Esophagus muscularis mucosa (tissue), 4 donors: ENCODE results near the gene ERC2. TPM values are rescaled to one million over a fixed set of nuclear protein-coding genes. Genes with fewer than 3 reads are reported as not detected.

Experiments
- DNase-seq: peaks from one replicate; pipeline ENCODE4 v3.0.0-alpha.2; 2017; ENCODE audit errors: extremely low spot score
- H3K27ac ChIP-seq, 4 donors: fragments of 200-600 bp; sonication (generic); replicated peaks in 1 of 4; 1 replicate in 3 of 4; 2 replicates in 1 of 4; pipeline ENCODE4 v1.5.1; 2016 to 2019; ENCODE audit warnings: mild to moderate bottlenecking in 1 of 4
- H3K27me3 ChIP-seq, 4 donors: fragments of 200-600 bp; sonication (generic); one replicate each; pipeline versions ENCODE4 v1.5.1 to v1.6.0; 2016 to 2019
- H3K36me3 ChIP-seq, 4 donors: fragments of 200-600 bp; sonication (generic); one replicate each; pipeline ENCODE4 v1.5.1; 2016 to 2019
- H3K4me1 ChIP-seq, 4 donors: fragments of 200-600 bp; sonication (generic); one replicate each; pipeline ENCODE4 v1.5.1; 2016 to 2019
- H3K4me3 ChIP-seq, 4 donors: fragments of 200-600 bp; sonication (generic); 1 replicate in 2 of 4; 2 replicates in 2 of 4; pipeline ENCODE4 v1.5.1; 2016 to 2019; ENCODE audit warnings: mild to moderate bottlenecking in 4 of 4, moderate library complexity in 1 of 4
- H3K9me3 ChIP-seq, 4 donors: fragments of 200-600 bp; sonication (generic); 1 replicate in 3 of 4; 2 replicates in 1 of 4; pipeline ENCODE4 v1.5.1; 2016 to 2019
- EP300 ChIP-seq: sonication (generic); formaldehyde crosslinking; IDR thresholded peaks from one replicate; pipeline ENCODE4 v1.6.1; 2017; ENCODE audit warnings: antibody characterized with exemption
- POLR2A ChIP-seq: fragments of 450-650 bp; IDR thresholded peaks from one replicate; pipeline ENCODE4 v1.6.1; 2017; ENCODE audit warnings: antibody characterized with exemption, moderate library complexity, mild to moderate bottlenecking, low read depth
- POLR2AphosphoS5 ChIP-seq, 2 donors: sonication (generic); formaldehyde crosslinking; IDR thresholded peaks; one replicate each; pipeline ENCODE4 v1.6.1; 2017; ENCODE audit warnings: antibody characterized with exemption in 2 of 2
- WGBS: methylation state at CpG from one replicate; pipeline ENCODE4 v1.1.5; 2018; 5-methylcytosine and 5-hydroxymethylcytosine counted together
- intact Hi-C: fragments of 100-400 bp; cut with DNase I; formaldehyde crosslinking; loops from one replicate; pipeline ENCODE4 v1.15.1; 2023
- total RNA-seq, 4 donors: library from RNA; depleted of rRNA; stranded (reverse); fragments of >200 nt; gene quantifications; one replicate each; pipeline versions ENCODE4 v1.1.0 to v1.2.1, GENCODE V29; 2016
- TF ChIP-seq, protein P1 (sequence below), 3 experiments: fragments of 200-600 bp in 2 of 3; fragments of 450-650 bp in 1 of 3; sonication (generic) in 2 of 3; IDR thresholded peaks; one replicate each; pipeline ENCODE4 v1.5.1; 2017 to 2019; ENCODE audit warnings: antibody characterized with exemption in 3 of 3, mild to moderate bottlenecking in 2 of 3, moderate library complexity in 1 of 3

The ERC2 gene
- total RNA-seq, 4 donors from 2014 or later = 0.42 to 2.0 (median 1.5) TPM

DNA sequence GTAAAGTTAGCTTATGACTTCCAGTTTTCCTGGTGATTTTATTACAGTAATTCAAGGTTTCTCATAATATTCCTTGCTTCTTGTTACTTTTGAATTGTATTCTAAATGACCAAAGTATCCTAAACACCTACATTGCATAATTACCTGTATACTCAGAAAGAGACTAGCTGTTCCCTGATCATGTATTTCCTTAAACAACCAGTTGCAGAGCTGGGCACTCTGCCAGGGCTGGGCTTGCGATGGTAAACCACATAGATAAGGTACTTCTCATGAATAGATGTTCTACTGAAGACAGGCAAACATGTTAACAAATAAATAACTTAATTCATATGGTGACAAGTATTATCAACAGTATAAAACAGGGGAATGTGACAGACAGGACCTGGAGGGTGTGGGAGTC, 838.8 kb downstream of the ERC2 start:
- H3K27me3 ChIP-seq = no peaks in the 10 kb centered on the region
- H3K4me3 ChIP-seq = no peak overlapping the region
- H3K4me1 ChIP-seq = no peaks in the 10 kb centered on the region
- 53% methylated on average over 1 of the region's 1 CpG for WGBS
- H3K36me3 ChIP-seq = no peaks in the 10 kb centered on the region
- H3K27ac ChIP-seq = no peak overlapping the region
- H3K9me3 ChIP-seq = no peaks in the 10 kb centered on the region
- TF ChIP-seq POLR2A (no peak), POLR2AphosphoS5 (IDR thresholded peaks at IDR 0.05) (no peak), EP300 (no peak)
- TF ChIP-seq, protein P1, sequence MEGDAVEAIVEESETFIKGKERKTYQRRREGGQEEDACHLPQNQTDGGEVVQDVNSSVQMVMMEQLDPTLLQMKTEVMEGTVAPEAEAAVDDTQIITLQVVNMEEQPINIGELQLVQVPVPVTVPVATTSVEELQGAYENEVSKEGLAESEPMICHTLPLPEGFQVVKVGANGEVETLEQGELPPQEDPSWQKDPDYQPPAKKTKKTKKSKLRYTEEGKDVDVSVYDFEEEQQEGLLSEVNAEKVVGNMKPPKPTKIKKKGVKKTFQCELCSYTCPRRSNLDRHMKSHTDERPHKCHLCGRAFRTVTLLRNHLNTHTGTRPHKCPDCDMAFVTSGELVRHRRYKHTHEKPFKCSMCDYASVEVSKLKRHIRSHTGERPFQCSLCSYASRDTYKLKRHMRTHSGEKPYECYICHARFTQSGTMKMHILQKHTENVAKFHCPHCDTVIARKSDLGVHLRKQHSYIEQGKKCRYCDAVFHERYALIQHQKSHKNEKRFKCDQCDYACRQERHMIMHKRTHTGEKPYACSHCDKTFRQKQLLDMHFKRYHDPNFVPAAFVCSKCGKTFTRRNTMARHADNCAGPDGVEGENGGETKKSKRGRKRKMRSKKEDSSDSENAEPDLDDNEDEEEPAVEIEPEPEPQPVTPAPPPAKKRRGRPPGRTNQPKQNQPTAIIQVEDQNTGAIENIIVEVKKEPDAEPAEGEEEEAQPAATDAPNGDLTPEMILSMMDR (IDR thresholded peaks at IDR 0.05) = no peak
- no peak for DNase-seq
- intact Hi-C loops = no loop called here

DNA sequence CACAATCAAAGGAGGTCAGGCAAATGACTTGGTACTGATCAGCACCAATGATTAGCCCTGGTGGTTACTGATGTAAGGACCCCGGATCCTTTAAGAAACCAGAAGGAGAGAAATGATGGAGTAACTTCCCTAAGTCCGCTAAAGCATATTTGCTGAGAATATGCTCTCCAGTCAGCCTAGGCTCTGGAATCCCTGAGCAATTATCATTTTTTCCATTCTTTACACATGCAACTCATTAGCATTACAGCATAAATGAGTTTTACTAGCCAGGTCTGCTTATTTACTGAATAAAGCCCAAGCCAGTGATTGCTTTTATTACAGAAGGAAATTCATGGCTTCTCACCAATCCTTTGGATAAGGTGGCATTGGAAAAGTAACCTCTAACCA, 842.0 kb downstream of the ERC2 start:
- intact Hi-C loops = no loop called here
- no peaks in the 10 kb centered on the region for H3K4me1 ChIP-seq
- no peaks in the 10 kb centered on the region for H3K9me3 ChIP-seq
- no peak for DNase-seq
- H3K27ac ChIP-seq = no peak overlapping the region
- H3K27me3 ChIP-seq = no peaks in the 10 kb centered on the region
- 82% methylated on average over 2 of the region's 2 CpGs for WGBS
- no peak for TF ChIP-seq EP300
- TF ChIP-seq, protein P1 (IDR thresholded peaks at IDR 0.05) = no peak
- TF ChIP-seq POLR2A = no peak
- no peak for TF ChIP-seq POLR2AphosphoS5 (IDR thresholded peaks at IDR 0.05)
- H3K4me3 ChIP-seq = no peak overlapping the region
- no peaks in the 10 kb centered on the region for H3K36me3 ChIP-seq

DNA sequence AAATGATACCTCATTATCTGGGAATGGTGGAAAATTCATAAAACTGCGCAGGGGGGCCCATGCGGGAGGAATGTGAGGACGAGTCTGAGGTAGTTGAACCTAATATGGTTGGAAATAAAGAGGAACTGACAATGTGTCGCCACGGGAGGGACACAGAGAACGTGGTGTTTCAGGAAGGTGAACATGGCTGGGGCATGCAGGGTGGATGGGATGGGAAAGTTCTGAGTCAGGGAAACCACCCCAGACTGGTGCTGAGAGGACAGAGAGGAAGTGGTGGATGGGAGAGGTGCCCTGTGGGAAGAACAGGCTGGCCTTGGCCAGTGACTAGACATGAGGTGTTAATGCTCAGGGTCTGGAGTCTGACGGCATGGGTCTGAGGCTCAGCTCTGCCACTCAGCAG, 844.0 kb downstream of the ERC2 start:
- Histone ChIP-seq H3K9me3 (no peaks in the 10 kb centered on the region), H3K27me3 (no peaks in the 10 kb centered on the region), H3K4me3 (no peak overlapping the region), H3K4me1 (no peaks in the 10 kb centered on the region), H3K27ac (no peak overlapping the region), H3K36me3 (no peaks in the 10 kb centered on the region)
- no peak for TF ChIP-seq EP300
- TF ChIP-seq POLR2A = no peak
- TF ChIP-seq POLR2AphosphoS5 (IDR thresholded peaks at IDR 0.05) = no peak
- TF ChIP-seq, protein P1 (IDR thresholded peaks at IDR 0.05) = no peak
- intact Hi-C loops = no loop called here
- no peak for DNase-seq
- WGBS = 82% methylated on average over 7 of the region's 7 CpGs

DNA sequence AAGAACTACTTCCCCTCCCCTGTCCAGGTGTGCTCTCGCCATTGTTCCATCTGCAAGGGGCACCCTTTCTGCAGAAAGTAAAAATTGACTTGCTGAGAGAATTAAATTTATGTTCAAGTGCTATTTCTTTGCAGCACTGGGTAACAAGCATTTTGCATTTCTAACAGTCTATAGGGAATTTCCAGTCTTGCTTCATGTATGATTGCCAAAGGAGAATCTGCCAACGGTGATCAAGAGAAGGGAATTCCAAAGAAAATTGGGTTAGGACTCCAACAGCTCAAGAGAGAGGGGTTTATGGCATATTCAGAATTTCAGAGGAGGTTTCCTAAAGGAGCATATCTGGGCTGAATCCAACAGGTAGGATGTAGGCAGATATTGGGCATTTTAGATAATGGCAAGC, 844.5 kb downstream of the ERC2 start:
- H3K27me3 ChIP-seq = no peaks in the 10 kb centered on the region
- H3K4me1 ChIP-seq = no peaks in the 10 kb centered on the region
- H3K9me3 ChIP-seq = no peaks in the 10 kb centered on the region
- intact Hi-C loops = no loop called here
- H3K27ac ChIP-seq = no peak overlapping the region
- no peaks in the 10 kb centered on the region for H3K36me3 ChIP-seq
- no peak for DNase-seq
- H3K4me3 ChIP-seq = no peak overlapping the region
- 80% methylated on average over 2 of the region's 2 CpGs for WGBS
- no peak for TF ChIP-seq POLR2AphosphoS5 (IDR thresholded peaks at IDR 0.05)
- no peak for TF ChIP-seq POLR2A
- TF ChIP-seq EP300 = no peak
- TF ChIP-seq, protein P1 (IDR thresholded peaks at IDR 0.05) = no peak

DNA sequence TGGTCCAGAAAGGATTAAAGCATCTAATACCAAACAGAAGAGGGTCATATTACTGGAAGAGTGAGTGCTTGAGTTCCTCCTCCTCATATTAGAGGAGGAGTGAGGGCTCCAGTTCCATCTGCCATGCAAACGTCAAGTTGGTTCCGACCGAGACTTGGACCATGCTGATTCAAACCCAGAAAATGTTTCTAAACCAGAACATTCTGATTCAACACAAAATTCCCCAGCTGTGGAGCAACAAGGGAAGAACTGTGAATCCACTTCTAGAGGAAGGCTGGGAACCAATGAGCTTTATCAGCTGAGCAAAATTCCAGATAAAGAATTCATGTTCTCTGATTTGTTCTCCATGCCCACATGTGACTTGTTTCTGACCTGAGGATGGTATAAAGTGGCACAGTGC, 845.5 kb downstream of the ERC2 start:
- H3K27ac ChIP-seq = no peak overlapping the region
- 90% methylated on average over 3 of the region's 3 CpGs for WGBS
- no peak for TF ChIP-seq POLR2A
- TF ChIP-seq POLR2AphosphoS5 (IDR thresholded peaks at IDR 0.05) = no peak
- TF ChIP-seq, protein P1 (IDR thresholded peaks at IDR 0.05) = no peak
- no peak for TF ChIP-seq EP300

More for the DNA sequence above, 845.5 kb downstream of the ERC2 start:
- no peaks in the 10 kb centered on the region for H3K36me3 ChIP-seq
- no peaks in the 10 kb centered on the region for H3K9me3 ChIP-seq
- intact Hi-C loops = no loop called here
- no peaks in the 10 kb centered on the region for H3K4me1 ChIP-seq
- H3K4me3 ChIP-seq = no peak overlapping the region
- no peak for DNase-seq
- no peaks in the 10 kb centered on the region for H3K27me3 ChIP-seq
